Measurements from ENCODE around the gene NFKBIZ.
"Not testable (repeated sequence)": the region's sequence is repeated elsewhere in the genome, so short reads cannot be mapped to it uniquely, and the experiment has no call there.

Gene NFKBIZ

GRCh38 chr3:101851072-101851770, 1.9 kb downstream of the NFKBIZ start:
- H3K4me3 Mint-ChIP-seq = peak overlapping the region; percentile 92
- H3K27me3 Mint-ChIP-seq (ENCODE audit: low read depth) = no peaks in the 10 kb centered on the region
- H3K27ac Mint-ChIP-seq = peak overlapping the region; percentile 97
- peaks cover 63% of the 10 kb centered on the region for H3K4me1 Mint-ChIP-seq (ENCODE audit: low read depth)
- peaks cover 2% of the 10 kb centered on the region for H3K9me3 Mint-ChIP-seq
- H3K36me3 Mint-ChIP-seq (ENCODE audit: low read depth) = peaks cover 66% of the 10 kb centered on the region

GRCh38 chr3:101851850-101852714, 2.8 kb downstream of the NFKBIZ start:
- Mint-ChIP-seq H3K36me3 (ENCODE audit: low read depth) (peaks cover 70% of the 10 kb centered on the region), H3K4me1 (ENCODE audit: low read depth) (peaks cover 66% of the 10 kb centered on the region), H3K27me3 (ENCODE audit: low read depth) (no peaks in the 10 kb centered on the region), H3K27ac (peak overlapping the region; percentile 97), H3K9me3 (no peaks in the 10 kb centered on the region), H3K4me3 (peak overlapping the region; percentile 92)

GRCh38 chr3:101852983-101853840, 3.9 kb downstream of the NFKBIZ start:
- peak overlapping the region; percentile 92 for H3K4me3 Mint-ChIP-seq
- peaks cover 79% of the 10 kb centered on the region for H3K36me3 Mint-ChIP-seq (ENCODE audit: low read depth)
- peaks cover 66% of the 10 kb centered on the region for H3K4me1 Mint-ChIP-seq (ENCODE audit: low read depth)
- peak overlapping the region; percentile 97 for H3K27ac Mint-ChIP-seq
- no peaks in the 10 kb centered on the region for H3K9me3 Mint-ChIP-seq
- H3K27me3 Mint-ChIP-seq (ENCODE audit: low read depth) = no peaks in the 10 kb centered on the region

GRCh38 chr3:101853982-101854381, 4.7 kb downstream of the NFKBIZ start:
- no peaks in the 10 kb centered on the region for H3K9me3 Mint-ChIP-seq
- peaks cover 85% of the 10 kb centered on the region for H3K36me3 Mint-ChIP-seq (ENCODE audit: low read depth)
- H3K27ac Mint-ChIP-seq = peak overlapping the region; percentile 5
- peaks cover 69% of the 10 kb centered on the region for H3K4me1 Mint-ChIP-seq (ENCODE audit: low read depth)
- H3K4me3 Mint-ChIP-seq = peak overlapping the region; percentile 92
- no peaks in the 10 kb centered on the region for H3K27me3 Mint-ChIP-seq (ENCODE audit: low read depth)

GRCh38 chr3:101854608-101855304, 5.4 kb downstream of the NFKBIZ start:
- Mint-ChIP-seq H3K36me3 (ENCODE audit: low read depth) (peaks cover 92% of the 10 kb centered on the region), H3K4me3 (peak overlapping the region; percentile 92), H3K9me3 (no peaks in the 10 kb centered on the region), H3K27me3 (ENCODE audit: low read depth) (no peaks in the 10 kb centered on the region), H3K27ac (peak overlapping the region; percentile 70), H3K4me1 (ENCODE audit: low read depth) (peaks cover 74% of the 10 kb centered on the region)

- Mint-ChIP-seq H3K4me3 (peak overlapping the region; percentile 61), H3K9me3 (no peaks in the 10 kb centered on the region), H3K27ac (peak overlapping the region; percentile 46), H3K36me3 (ENCODE audit: low read depth) (peaks cover 89% of the 10 kb centered on the region), H3K27me3 (ENCODE audit: low read depth) (no peaks in the 10 kb centered on the region), H3K4me1 (ENCODE audit: low read depth) (peaks cover 71% of the 10 kb centered on the region)
These were observed 8.0 kb downstream of the NFKBIZ start for GRCh38 chr3:101857301-101857741.

GRCh38 chr3:101858464-101859030, 9.2 kb downstream of the NFKBIZ start:
- Mint-ChIP-seq H3K27ac (peak overlapping the region; percentile 23), H3K4me3 (peak overlapping the region; percentile 27)

GRCh38 chr3:101859882-101860448, 10.7 kb downstream of the NFKBIZ start:
- no peaks in the 10 kb centered on the region for H3K27me3 Mint-ChIP-seq (ENCODE audit: low read depth)
- no peak overlapping the region for H3K27ac Mint-ChIP-seq
- H3K36me3 Mint-ChIP-seq (ENCODE audit: low read depth) = peaks cover 70% of the 10 kb centered on the region
- peaks cover 46% of the 10 kb centered on the region for H3K4me1 Mint-ChIP-seq (ENCODE audit: low read depth)
- H3K4me3 Mint-ChIP-seq = no peak overlapping the region
- H3K9me3 Mint-ChIP-seq = no peaks in the 10 kb centered on the region

More at GRCh38 chr3:101858464-101859030, 9.2 kb downstream of the NFKBIZ start:
- Mint-ChIP-seq H3K4me1 (ENCODE audit: low read depth) (peaks cover 59% of the 10 kb centered on the region), H3K27me3 (ENCODE audit: low read depth) (no peaks in the 10 kb centered on the region), H3K9me3 (no peaks in the 10 kb centered on the region), H3K36me3 (ENCODE audit: low read depth) (peaks cover 83% of the 10 kb centered on the region)

- Mint-ChIP-seq H3K9me3 (no peaks in the 10 kb centered on the region), H3K4me1 (ENCODE audit: low read depth) (peaks cover 37% of the 10 kb centered on the region), H3K4me3 (no peak overlapping the region), H3K27ac (peak overlapping the region; percentile 53), H3K27me3 (ENCODE audit: low read depth) (no peaks in the 10 kb centered on the region), H3K36me3 (ENCODE audit: low read depth) (peaks cover 60% of the 10 kb centered on the region)
These were observed 12.0 kb downstream of the NFKBIZ start for GRCh38 chr3:101861212-101861788.

GRCh38 chr3:101861789-101862415, 12.6 kb downstream of the NFKBIZ start:
- Mint-ChIP-seq H3K4me1 (ENCODE audit: low read depth) (peaks cover 33% of the 10 kb centered on the region), H3K27ac (peak overlapping the region; percentile 53), H3K9me3 (no peaks in the 10 kb centered on the region), H3K4me3 (no peak overlapping the region), H3K36me3 (ENCODE audit: low read depth) (peaks cover 55% of the 10 kb centered on the region), H3K27me3 (ENCODE audit: low read depth) (no peaks in the 10 kb centered on the region)

GRCh38 chr3:101862416-101863165, 13.3 kb downstream of the NFKBIZ start:
- Mint-ChIP-seq H3K27me3 (ENCODE audit: low read depth) (no peaks in the 10 kb centered on the region), H3K9me3 (no peaks in the 10 kb centered on the region), H3K4me1 (ENCODE audit: low read depth) (peaks cover 26% of the 10 kb centered on the region), H3K27ac (no peak overlapping the region), H3K36me3 (ENCODE audit: low read depth) (peaks cover 48% of the 10 kb centered on the region), H3K4me3 (no peak overlapping the region)

GRCh38 chr3:101864926-101865325, 15.6 kb downstream of the NFKBIZ start:
- H3K27ac Mint-ChIP-seq; H3K9me3 Mint-ChIP-seq; H3K4me3 Mint-ChIP-seq; H3K27me3 Mint-ChIP-seq (ENCODE audit: low read depth): not testable (repeated sequence)
- H3K4me1 Mint-ChIP-seq (ENCODE audit: low read depth) = peaks cover 10% of the 10 kb centered on the region
- peaks cover 27% of the 10 kb centered on the region for H3K36me3 Mint-ChIP-seq (ENCODE audit: low read depth)
